GM18870 (cell line): ENCODE data around the gene DISP1.
"Not testable (repeated sequence)": the region's sequence is repeated elsewhere in the genome, so short reads cannot be mapped to it uniquely, and the experiment has no call there.

Experiments
- ATAC-seq: cut with Tn5 transposase; IDR thresholded peaks from one replicate; pipeline ENCODE4 v1.9.1; 2021; ENCODE audit warnings: moderate library complexity; ENCODE audit not compliant: unreplicated experiment

The DISP1 gene

GRCh38 chr1:222850550-222850949, 35.7 kb downstream of the DISP1 start:
- ATAC-seq = not testable (repeated sequence)

- no peak for ATAC-seq
Measured at GRCh38 chr1:222852326-222852725, 37.5 kb downstream of the DISP1 start.

GRCh38 chr1:222861062-222861461, 46.2 kb downstream of the DISP1 start:
- ATAC-seq = no peak
